Neural cell (in vitro differentiated cells): Measurements from ENCODE around the gene RTTN.

Source experiments
- EP300 ChIP-seq: fragments of 450-650 bp; conservative IDR thresholded peaks from 2 replicates; pipeline ENCODE4 v1.6.1; 2014; ENCODE audit warnings: antibody characterized with exemption, mild to moderate bottlenecking, moderate library complexity; ENCODE audit not compliant: poor library complexity, severe bottlenecking
- EZH2 ChIP-seq: fragments of 200-600, 300-800 bp; shearing (Covaris generic), sonication (generic); IDR thresholded peaks from 2 replicates; pipeline ENCODE4 v1.6.1; 2014; ENCODE audit warnings: antibody characterized with exemption, low read length, borderline replicate concordance, mild to moderate bottlenecking; ENCODE audit not compliant: insufficient read depth, poor library complexity, severe bottlenecking
- POLR2AphosphoS5 ChIP-seq: IDR thresholded peaks from 2 replicates; pipeline ENCODE4 v1.6.1; 2012
- RAD21 ChIP-seq: fragments of 450-650 bp; conservative IDR thresholded peaks from 2 replicates; pipeline ENCODE4 v1.6.1; 2014; ENCODE audit warnings: antibody characterized with exemption, mild to moderate bottlenecking, moderate library complexity
- REST ChIP-seq: IDR thresholded peaks from 2 replicates; pipeline ENCODE4 v1.6.1; 2012; ENCODE audit warnings: borderline replicate concordance
- TAF1 ChIP-seq: IDR thresholded peaks from 2 replicates; pipeline ENCODE4 v1.6.1; 2012; ENCODE audit warnings: low read depth
- TF ChIP-seq, protein P1 (sequence below): fragments of 450-650 bp; IDR thresholded peaks from 2 replicates; pipeline ENCODE4 v1.5.1; 2014; ENCODE audit warnings: antibody characterized with exemption, mild to moderate bottlenecking, moderate library complexity; ENCODE audit not compliant: poor library complexity, severe bottlenecking

DNA sequence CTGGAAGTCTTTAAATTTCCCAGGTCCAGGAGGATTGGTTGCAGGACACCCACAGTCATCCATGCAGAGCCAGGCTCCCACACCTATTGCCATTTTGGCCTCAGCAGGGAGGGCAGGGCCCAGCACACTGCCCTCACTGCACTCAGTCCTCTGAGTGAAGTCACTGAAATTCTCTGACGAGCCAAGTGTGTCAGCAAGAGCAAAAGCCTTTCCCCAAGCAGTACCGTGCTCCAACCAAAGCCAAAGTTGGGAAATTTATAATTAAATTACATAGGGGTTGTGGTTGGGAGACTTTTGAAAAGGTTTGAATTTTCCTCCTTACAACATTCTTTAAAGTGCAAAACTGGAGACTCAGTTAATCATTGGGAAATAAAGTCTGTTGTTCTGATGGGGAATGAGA is 159.3 kb downstream of the RTTN start:
- TF ChIP-seq, protein P1, sequence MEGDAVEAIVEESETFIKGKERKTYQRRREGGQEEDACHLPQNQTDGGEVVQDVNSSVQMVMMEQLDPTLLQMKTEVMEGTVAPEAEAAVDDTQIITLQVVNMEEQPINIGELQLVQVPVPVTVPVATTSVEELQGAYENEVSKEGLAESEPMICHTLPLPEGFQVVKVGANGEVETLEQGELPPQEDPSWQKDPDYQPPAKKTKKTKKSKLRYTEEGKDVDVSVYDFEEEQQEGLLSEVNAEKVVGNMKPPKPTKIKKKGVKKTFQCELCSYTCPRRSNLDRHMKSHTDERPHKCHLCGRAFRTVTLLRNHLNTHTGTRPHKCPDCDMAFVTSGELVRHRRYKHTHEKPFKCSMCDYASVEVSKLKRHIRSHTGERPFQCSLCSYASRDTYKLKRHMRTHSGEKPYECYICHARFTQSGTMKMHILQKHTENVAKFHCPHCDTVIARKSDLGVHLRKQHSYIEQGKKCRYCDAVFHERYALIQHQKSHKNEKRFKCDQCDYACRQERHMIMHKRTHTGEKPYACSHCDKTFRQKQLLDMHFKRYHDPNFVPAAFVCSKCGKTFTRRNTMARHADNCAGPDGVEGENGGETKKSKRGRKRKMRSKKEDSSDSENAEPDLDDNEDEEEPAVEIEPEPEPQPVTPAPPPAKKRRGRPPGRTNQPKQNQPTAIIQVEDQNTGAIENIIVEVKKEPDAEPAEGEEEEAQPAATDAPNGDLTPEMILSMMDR, result no peak
- TF ChIP-seq RAD21, result no peak
- TF ChIP-seq EP300, result no peak
- TF ChIP-seq REST, result no peak
- no peak for TF ChIP-seq TAF1
- TF ChIP-seq POLR2AphosphoS5, result no peak
- TF ChIP-seq EZH2, result no peak
